ENCODE data around the gene DOCK7.
A peak's percentile ranks its signal among the peaks of the same experiment; 100 is the strongest.

DOCK7 gene

GRCh38 chr1:62437273-62437940 is 250.8 kb downstream of the DOCK7 start:
- no peak for DNase-seq

GRCh38 chr1:62436466-62437272 is 251.5 kb downstream of the DOCK7 start, which contains the start of gene USP1:
Gene USP1 (plus strand): TSS chr1:62437049. CDS start chr1:62439868, 2,819 bp downstream.
- peak; percentile 97 for DNase-seq

GRCh38 chr1:62436039-62436465 is 252.1 kb downstream of the DOCK7 start:
- DNase-seq = peak; percentile 96

GRCh38 chr1:62435231-62436038 is 252.8 kb downstream of the DOCK7 start:
- DNase-seq = no peak

- no peak for DNase-seq
Measured at GRCh38 chr1:62434618-62435001, 253.6 kb downstream of the DOCK7 start.

GRCh38 chr1:62433861-62434617 is 254.1 kb downstream of the DOCK7 start:
- no peak for DNase-seq

GRCh38 chr1:62429581-62429980 is 258.6 kb downstream of the DOCK7 start:
- DNase-seq = no peak

GRCh38 chr1:62428351-62428750 is 259.8 kb downstream of the DOCK7 start:
- no peak for DNase-seq

- DNase-seq = no peak
Measured at GRCh38 chr1:62426794-62427193, 261.4 kb downstream of the DOCK7 start.

GRCh38 chr1:62426237-62426636 is 261.9 kb downstream of the DOCK7 start:
- no peak for DNase-seq

- DNase-seq = no peak
Measured at GRCh38 chr1:62425041-62425440, 263.1 kb downstream of the DOCK7 start.

GRCh38 chr1:62424411-62424810 is 263.8 kb downstream of the DOCK7 start:
- DNase-seq = no peak

- no peak for DNase-seq
Measured at GRCh38 chr1:62423580-62424242, 264.5 kb downstream of the DOCK7 start.

- no peak for DNase-seq
Measured at GRCh38 chr1:62420214-62420613, 268.0 kb downstream of the DOCK7 start.

- no peak for DNase-seq
Measured at GRCh38 chr1:62417351-62417999, 270.7 kb downstream of the DOCK7 start.

- DNase-seq = no peak
Measured at GRCh38 chr1:62415687-62416086, 272.5 kb downstream of the DOCK7 start.

- DNase-seq = no peak
Measured at GRCh38 chr1:62407398-62408009, 280.7 kb downstream of the DOCK7 start.

GRCh38 chr1:62406576-62406975 is 281.6 kb downstream of the DOCK7 start:
- no peak for DNase-seq

GRCh38 chr1:62405247-62405646 is 282.9 kb downstream of the DOCK7 start:
- DNase-seq = no peak
